Gastroesophageal sphincter (tissue), 4 donors: ENCODE results near the gene VWA8. TPM values are rescaled to one million over a fixed set of nuclear protein-coding genes. Genes with fewer than 3 reads are reported as not detected.
"Not testable (repeated sequence)": the region's sequence is repeated elsewhere in the genome, so short reads cannot be mapped to it uniquely, and the experiment has no call there.

Experiments
- ATAC-seq: fragments of 150-250 bp; one replicate; pipeline ENCODE4 v1.9.1; 2016; ENCODE audit warnings: mild to moderate bottlenecking, moderate library complexity
- H3K27ac ChIP-seq, 4 donors: fragments of 200-600 bp; sonication (generic) in 3 of 4; 1 replicate in 3 of 4; 2 replicates in 1 of 4; pipeline ENCODE4 v1.5.1; 2016 to 2019
- H3K27me3 ChIP-seq: fragments of 200-600 bp; sonication (generic); one replicate; pipeline ENCODE4 v1.5.1; 2019
- H3K36me3 ChIP-seq, 2 donors: fragments of 200-600 bp; sonication (generic); one replicate each; pipeline ENCODE4 v1.5.1; 2019; ENCODE audit warnings: control low read depth in 1 of 2
- H3K4me1 ChIP-seq, 3 donors: fragments of 200-600 bp; sonication (generic); 1 replicate in 2 of 3; 2 replicates in 1 of 3; pipeline ENCODE4 v1.5.1; 2016 to 2019; ENCODE audit warnings: control low read depth in 2 of 3
- H3K4me3 ChIP-seq, 2 donors: fragments of 200-600 bp; sonication (generic); one replicate each; pipeline ENCODE4 v1.5.1; 2019; ENCODE audit warnings: mild to moderate bottlenecking in 1 of 2, moderate library complexity in 1 of 2
- H3K9me3 ChIP-seq, 3 donors: fragments of 200-600 bp; sonication (generic); one replicate each; pipeline ENCODE4 v1.5.1; 2017 to 2019; ENCODE audit warnings: control low read depth in 2 of 3
- EP300 ChIP-seq: sonication (generic); formaldehyde crosslinking; IDR thresholded peaks from one replicate; pipeline ENCODE4 v1.6.1; 2017; ENCODE audit warnings: antibody characterized with exemption, mild to moderate bottlenecking
- POLR2A ChIP-seq, 2 donors: fragments of 450-650 bp; IDR thresholded peaks; one replicate each; pipeline ENCODE4 v1.6.1; 2017; ENCODE audit warnings: antibody characterized with exemption in 2 of 2, mild to moderate bottlenecking in 2 of 2, moderate library complexity in 1 of 2
- POLR2AphosphoS5 ChIP-seq: sonication (generic); formaldehyde crosslinking; IDR thresholded peaks from one replicate; pipeline ENCODE4 v1.6.1; 2017; ENCODE audit warnings: antibody characterized with exemption
- WGBS, 2 donors: methylation state at CpG; one replicate each; pipeline ENCODE4 v1.1.5; 2018; ENCODE audit warnings: low coverage in 1 of 2; 5-methylcytosine and 5-hydroxymethylcytosine counted together
- total RNA-seq, 4 donors: library from RNA; depleted of rRNA; stranded (reverse); fragments of >200 nt; gene quantifications; one replicate each; pipeline ENCODE4 v1.1.0, GENCODE V29; 2016
- TF ChIP-seq, protein P1 (sequence below), 4 experiments: fragments of 200-600 bp in 2 of 4; fragments of 450-650 bp in 2 of 4; sonication (generic) in 1 of 4; IDR thresholded peaks; one replicate each; pipeline ENCODE4 v1.5.1; 2017 to 2019; ENCODE audit warnings: antibody characterized with exemption in 4 of 4, mild to moderate bottlenecking in 2 of 4, moderate library complexity in 2 of 4

The VWA8 gene
- total RNA-seq, 4 donors from 2014 or later: 20.3 to 34.7 (median 23.9) TPM

GRCh38 chr13:41812851-41813250, 148.1 kb downstream of the VWA8 start:
- H3K4me1 ChIP-seq: peaks cover 0 to 15% (median 4%) of the 10 kb centered on the region in 3 donors
- peaks cover 0 to 36% of the 10 kb centered on the region in 2 donors for H3K36me3 ChIP-seq
- ATAC-seq: no peak
- H3K27me3 ChIP-seq: no peaks in the 10 kb centered on the region
- 87 to 94% methylated on average over 2 of the region's 2 CpGs for WGBS, 2 donors
- H3K9me3 ChIP-seq: no peaks in the 10 kb centered on the region
- H3K27ac ChIP-seq: no peak overlapping the region
- H3K4me3 ChIP-seq: no peak overlapping the region
- TF ChIP-seq, protein P1, sequence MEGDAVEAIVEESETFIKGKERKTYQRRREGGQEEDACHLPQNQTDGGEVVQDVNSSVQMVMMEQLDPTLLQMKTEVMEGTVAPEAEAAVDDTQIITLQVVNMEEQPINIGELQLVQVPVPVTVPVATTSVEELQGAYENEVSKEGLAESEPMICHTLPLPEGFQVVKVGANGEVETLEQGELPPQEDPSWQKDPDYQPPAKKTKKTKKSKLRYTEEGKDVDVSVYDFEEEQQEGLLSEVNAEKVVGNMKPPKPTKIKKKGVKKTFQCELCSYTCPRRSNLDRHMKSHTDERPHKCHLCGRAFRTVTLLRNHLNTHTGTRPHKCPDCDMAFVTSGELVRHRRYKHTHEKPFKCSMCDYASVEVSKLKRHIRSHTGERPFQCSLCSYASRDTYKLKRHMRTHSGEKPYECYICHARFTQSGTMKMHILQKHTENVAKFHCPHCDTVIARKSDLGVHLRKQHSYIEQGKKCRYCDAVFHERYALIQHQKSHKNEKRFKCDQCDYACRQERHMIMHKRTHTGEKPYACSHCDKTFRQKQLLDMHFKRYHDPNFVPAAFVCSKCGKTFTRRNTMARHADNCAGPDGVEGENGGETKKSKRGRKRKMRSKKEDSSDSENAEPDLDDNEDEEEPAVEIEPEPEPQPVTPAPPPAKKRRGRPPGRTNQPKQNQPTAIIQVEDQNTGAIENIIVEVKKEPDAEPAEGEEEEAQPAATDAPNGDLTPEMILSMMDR (IDR thresholded peaks at IDR 0.05): no peak
- TF ChIP-seq POLR2AphosphoS5 (no peak), POLR2A (IDR thresholded peaks at IDR 0.05) (no peak), EP300 (no peak)

DNA sequence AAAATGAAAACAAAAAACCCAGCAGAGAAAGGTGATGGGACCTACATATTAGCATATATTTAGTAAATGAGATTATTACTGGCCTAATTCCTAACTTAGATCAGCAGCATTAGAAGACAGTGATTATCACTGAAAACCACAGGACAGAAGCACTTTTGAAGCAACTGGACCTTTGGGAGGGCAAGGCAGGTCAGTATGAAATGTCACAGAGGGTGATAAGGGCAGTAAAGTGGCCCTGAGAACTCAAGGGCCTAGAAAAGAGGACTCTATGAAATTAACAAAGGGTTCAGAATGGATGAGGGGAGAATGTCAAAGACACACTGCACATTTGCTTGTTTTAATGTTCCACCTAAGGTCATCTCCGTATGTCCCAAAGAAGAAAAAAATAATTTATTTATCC, 148.7 kb downstream of the VWA8 start:
- 86 to 95% methylated on average over 1 of the region's 1 CpG for WGBS, 2 donors
- H3K36me3 ChIP-seq: peaks cover 0 to 38% of the 10 kb centered on the region in 2 donors
- TF ChIP-seq POLR2AphosphoS5 (no peak), EP300 (no peak), POLR2A (IDR thresholded peaks at IDR 0.05) (no peak)
- TF ChIP-seq, protein P1 (IDR thresholded peaks at IDR 0.05): no peak
- no peaks in the 10 kb centered on the region for H3K27me3 ChIP-seq
- H3K9me3 ChIP-seq: no peaks in the 10 kb centered on the region
- ATAC-seq: no peak
- peaks cover 0 to 15% (median 4%) of the 10 kb centered on the region in 3 donors for H3K4me1 ChIP-seq
- peak overlapping the region in 1 of 4 donors; percentile 46 for H3K27ac ChIP-seq
- H3K4me3 ChIP-seq: no peak overlapping the region

DNA sequence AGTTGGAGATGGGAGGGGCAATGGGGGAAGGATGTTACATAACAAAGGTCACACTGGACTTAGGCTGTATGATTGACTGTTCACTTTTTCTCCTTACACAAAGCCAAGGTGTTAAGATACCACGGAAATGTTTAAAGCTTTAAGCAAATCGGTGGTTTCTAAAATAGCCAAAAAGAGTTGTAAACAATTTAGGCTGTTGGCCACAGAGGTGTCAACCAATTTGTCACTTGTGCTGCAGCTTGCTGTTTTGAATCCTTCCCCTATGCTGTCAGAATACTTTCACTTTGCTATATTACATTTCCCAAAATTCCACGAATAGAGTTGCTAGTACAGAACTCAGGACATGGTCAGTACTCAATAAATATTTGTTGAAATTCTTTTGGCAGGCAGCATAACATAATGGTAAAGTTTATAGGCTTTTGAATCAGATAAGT, 149.3 kb downstream of the VWA8 start:
- peaks cover 0 to 15% (median 4%) of the 10 kb centered on the region in 3 donors for H3K4me1 ChIP-seq
- no peaks in the 10 kb centered on the region for H3K27me3 ChIP-seq
- peaks cover 0 to 38% of the 10 kb centered on the region in 2 donors for H3K36me3 ChIP-seq
- no peak for ATAC-seq
- no peaks in the 10 kb centered on the region for H3K9me3 ChIP-seq
- TF ChIP-seq, protein P1 (IDR thresholded peaks at IDR 0.05): no peak
- TF ChIP-seq EP300 (no peak), POLR2AphosphoS5 (no peak), POLR2A (IDR thresholded peaks at IDR 0.05) (no peak)
- H3K27ac ChIP-seq: peak overlapping the region in 1 of 4 donors; percentile 46
- WGBS, 2 donors: 11 to 16% methylated on average over 3 of the region's 3 CpGs
- no peak overlapping the region for H3K4me3 ChIP-seq

GRCh38 chr13:41809962-41810361, 150.9 kb downstream of the VWA8 start:
- no peaks in the 10 kb centered on the region for H3K9me3 ChIP-seq
- peaks cover 0 to 15% (median 4%) of the 10 kb centered on the region in 3 donors for H3K4me1 ChIP-seq
- WGBS, 2 donors: 92 to 100% methylated on average over 1 of the region's 1 CpG
- ATAC-seq: no peak
- no peak overlapping the region for H3K27ac ChIP-seq
- TF ChIP-seq, protein P1 (IDR thresholded peaks at IDR 0.05): no peak
- TF ChIP-seq POLR2A (IDR thresholded peaks at IDR 0.05) (no peak), EP300 (no peak), POLR2AphosphoS5 (no peak)
- no peaks in the 10 kb centered on the region for H3K27me3 ChIP-seq
- no peak overlapping the region for H3K4me3 ChIP-seq
- H3K36me3 ChIP-seq: peaks cover 0 to 37% of the 10 kb centered on the region in 2 donors

- not testable (repeated sequence) for H3K27me3 ChIP-seq, H3K9me3 ChIP-seq, ATAC-seq, H3K27ac ChIP-seq, H3K4me1 ChIP-seq, H3K4me3 ChIP-seq
- 80 to 97% methylated on average over 1 to 3 of the region's 3 CpGs for WGBS, 2 donors
- peaks cover 0 to 34% of the 10 kb centered on the region in 2 donors for H3K36me3 ChIP-seq
Measured at GRCh38 chr13:41803445-41803735, 157.5 kb downstream of the VWA8 start.
